SU-DHL-6 (cell line): Measurements from ENCODE around the gene ATP6V1B1.

Source experiments
- H2AFZ ChIP-seq: fragments of 200-600 bp; sonication (generic); 2 replicates; pipeline ENCODE4 v1.6.1; 2014; ENCODE audit warnings: low read depth, mild to moderate bottlenecking, moderate library complexity, mixed read lengths, antibody characterized with exemption, low read length; ENCODE audit not compliant: severe bottlenecking
- H3F3A ChIP-seq: fragments of 200-600 bp; shearing (Covaris generic); 2 replicates; pipeline ENCODE4 v1.6.0; 2016; ENCODE audit warnings: antibody characterized with exemption, mild to moderate bottlenecking; ENCODE audit not compliant: insufficient read depth
- H3K27ac ChIP-seq: fragments of 200-600 bp; sonication (generic); 2 replicates; pipeline ENCODE4 v1.5.1; 2016; ENCODE audit warnings: low read depth, mild to moderate bottlenecking, low read length, moderate library complexity, mixed read lengths
- H3K27me3 ChIP-seq: fragments of 200-600 bp; sonication (generic), shearing (Covaris generic); 2 replicates; pipeline ENCODE4 v1.6.0; 2014; ENCODE audit warnings: mild to moderate bottlenecking, low read length
- H3K36me3 ChIP-seq: fragments of 200-600 bp; sonication (generic); 2 replicates; pipeline ENCODE4 v1.6.1; 2014; ENCODE audit warnings: mild to moderate bottlenecking, low read length, mixed read lengths
- H3K4me2 ChIP-seq: fragments of 300-600, 200-600 bp; shearing (Covaris generic), sonication (generic); 2 replicates; pipeline ENCODE4 v1.6.0; 2014; ENCODE audit warnings: low read length, low read depth, mild to moderate bottlenecking; ENCODE audit not compliant: poor library complexity, severe bottlenecking
- H3K4me3 ChIP-seq: fragments of 200-600 bp; sonication (generic); 2 replicates; pipeline ENCODE4 v1.5.1; 2014; ENCODE audit warnings: antibody characterized with exemption, low read length, mild to moderate bottlenecking, mixed read lengths; ENCODE audit not compliant: insufficient read depth, poor library complexity, severe bottlenecking
- H3K79me2 ChIP-seq: fragments of 200-600 bp; sonication (generic); 2 replicates; pipeline ENCODE4 v1.6.1; 2014; ENCODE audit warnings: mild to moderate bottlenecking, low read length, moderate library complexity; ENCODE audit not compliant: insufficient read depth
- H3K9ac ChIP-seq: fragments of 200-600 bp; sonication (generic); 2 replicates; pipeline ENCODE4 v1.7.0; 2014; ENCODE audit warnings: mild to moderate bottlenecking, low read length
- H3K9me2 ChIP-seq: fragments of 200-600 bp; sonication (generic); replicated peaks from 2 replicates; pipeline ENCODE4 v1.6.1; 2014; ENCODE audit warnings: low read length; ENCODE audit not compliant: insufficient read depth
- H3K9me3 ChIP-seq: fragments of 200-600 bp; sonication (generic); 2 replicates; pipeline ENCODE4 v1.6.1; 2014; ENCODE audit warnings: low read length, mixed read lengths; ENCODE audit not compliant: insufficient read depth
- H4K20me1 ChIP-seq: fragments of 200-600 bp; sonication (generic); 2 replicates; pipeline ENCODE4 v1.6.1; 2014; ENCODE audit warnings: low read depth, mild to moderate bottlenecking, antibody characterized with exemption, low read length, moderate library complexity, mixed read lengths
- CTCF ChIP-seq: fragments of 200-600 bp; sonication (generic); IDR thresholded peaks from one replicate; pipeline ENCODE4 v1.5.1; 2017; ENCODE audit warnings: antibody characterized with exemption, mild to moderate bottlenecking, low read length, moderate library complexity; ENCODE audit not compliant: insufficient read depth, poor library complexity, severe bottlenecking
- EZH2phosphoT487 ChIP-seq: fragments of 200-600 bp; sonication (generic), shearing (Covaris generic); conservative IDR thresholded peaks from 2 replicates; pipeline ENCODE4 v1.6.1; 2018; ENCODE audit warnings: mild to moderate bottlenecking, antibody characterized with exemption, low read length, moderate library complexity, mixed read lengths

Gene ATP6V1B1

GRCh38 chr2:70985283-70985688, 49.6 kb downstream of the ATP6V1B1 start:
- Histone ChIP-seq H3K9ac (no peak overlapping the region), H4K20me1 (no peaks in the 10 kb centered on the region), H3K79me2 (no peaks in the 10 kb centered on the region), H3F3A (no peaks in the 10 kb centered on the region), H3K4me2 (no peak overlapping the region), H2AFZ (no peak overlapping the region), H3K27me3 (no peaks in the 10 kb centered on the region), H3K27ac (no peak overlapping the region), H3K9me2 (no peaks in the 10 kb centered on the region), H3K9me3 (no peaks in the 10 kb centered on the region), H3K4me3 (no peak overlapping the region), H3K36me3 (no peaks in the 10 kb centered on the region)
- TF ChIP-seq EZH2phosphoT487 (no peak), CTCF (no peak)

GRCh38 chr2:70985956-70986355, 50.3 kb downstream of the ATP6V1B1 start:
- Histone ChIP-seq H3K9me3 (no peaks in the 10 kb centered on the region), H3K9ac (no peak overlapping the region), H3K79me2 (no peaks in the 10 kb centered on the region), H3F3A (no peaks in the 10 kb centered on the region), H3K9me2 (no peaks in the 10 kb centered on the region), H4K20me1 (no peaks in the 10 kb centered on the region), H3K36me3 (no peaks in the 10 kb centered on the region), H2AFZ (no peak overlapping the region), H3K4me2 (no peak overlapping the region), H3K27me3 (no peaks in the 10 kb centered on the region), H3K4me3 (no peak overlapping the region), H3K27ac (no peak overlapping the region)
- TF ChIP-seq CTCF (no peak), EZH2phosphoT487 (no peak)

GRCh38 chr2:70986499-70987189, 50.9 kb downstream of the ATP6V1B1 start:
- H3K4me2 ChIP-seq = no peak overlapping the region
- no peak overlapping the region for H3K9ac ChIP-seq
- no peak overlapping the region for H3K27ac ChIP-seq
- TF ChIP-seq EZH2phosphoT487 (no peak), CTCF (no peak)
- no peaks in the 10 kb centered on the region for H3F3A ChIP-seq
- H3K27me3 ChIP-seq = no peaks in the 10 kb centered on the region
- H4K20me1 ChIP-seq = no peaks in the 10 kb centered on the region
- H3K36me3 ChIP-seq = no peaks in the 10 kb centered on the region
- H2AFZ ChIP-seq = no peak overlapping the region
- H3K9me3 ChIP-seq = no peaks in the 10 kb centered on the region
- H3K4me3 ChIP-seq = no peak overlapping the region
- H3K9me2 ChIP-seq = no peaks in the 10 kb centered on the region
- H3K79me2 ChIP-seq = peaks cover 2% of the 10 kb centered on the region; the same call in 1 of the 2 replicates
